Heart left ventricle (tissue), 13 donors: ENCODE results near the gene CUL7.

Experiments used
- CTCF ChIP-seq, 12 donors: fragments of 200-600 bp; sonication (generic) in 4 of 12; IDR thresholded peaks; one replicate each; pipeline versions ENCODE4 v1.5.0 to v1.8.0; 2018 to 2022; ENCODE audit warnings: antibody characterized with exemption in 12 of 12, mild to moderate bottlenecking in 5 of 12
- POLR2A ChIP-seq, 2 donors: fragments of 450-650 bp; IDR thresholded peaks; one replicate each; pipeline ENCODE4 v1.6.1; 2017; ENCODE audit warnings: antibody characterized with exemption in 2 of 2, mild to moderate bottlenecking in 2 of 2, moderate library complexity in 2 of 2
- donor health status: ischemic (EF 13 %, LVEDD 7.1; RV severe dilation, severe dysfunction).
- donor health status: DM: no; HTN: yes; CAD: no.
- donor health status: DM: no; HTN: no; CAD: no.
- donor health status: ischemic (EF 25% LVEDD 6.9; RV normal size, moderate dysfunction).
- donor health status: ischemic (EF 25% LVEDD 5.7; RV mildly dilated, moderate dysfunction).
- donor health status: ischemic (EF 35%, LVEDD 5.7; RV mildly dilated, moderate dysfunction).
- donor health status: nonischemic (EF 11% LVEDD 7.7; RV severe dilation, severe dysfunction).
- donor health status: DM: yes; HTN: yes; CAD: no.
- donor health status: PGD.
- donor health status: ischemic (EF 29% LVEDD 5.4; RV normal size, mild dysfunction).
- donor health status: nonischemic (EF 23%, LVEDD 6.1; RV moderate dilation, normal function).

GRCh38 chr6:43020847-43021246, 32.8 kb downstream of the CUL7 start:
- TF ChIP-seq CTCF (IDR thresholded peaks at IDR 0.05) (no peak), POLR2A (IDR thresholded peaks at IDR 0.05) (no peak)
